Lower leg skin (tissue), 3 donors: ENCODE data around the gene MAP1B.

Experiments used
- POLR2A ChIP-seq, 2 donors: fragments of 450-650 bp; IDR thresholded peaks; one replicate each; pipeline ENCODE4 v1.6.1; 2016 to 2017; ENCODE audit warnings: antibody characterized with exemption in 2 of 2, mild to moderate bottlenecking in 1 of 2, moderate library complexity in 1 of 2
- TF ChIP-seq, protein P1 (sequence below), 3 donors: fragments of 450-650 bp; IDR thresholded peaks; one replicate each; pipeline ENCODE4 v1.5.1; 2016; ENCODE audit warnings: antibody characterized with exemption in 3 of 3, mild to moderate bottlenecking in 3 of 3, moderate library complexity in 2 of 3

DNA sequence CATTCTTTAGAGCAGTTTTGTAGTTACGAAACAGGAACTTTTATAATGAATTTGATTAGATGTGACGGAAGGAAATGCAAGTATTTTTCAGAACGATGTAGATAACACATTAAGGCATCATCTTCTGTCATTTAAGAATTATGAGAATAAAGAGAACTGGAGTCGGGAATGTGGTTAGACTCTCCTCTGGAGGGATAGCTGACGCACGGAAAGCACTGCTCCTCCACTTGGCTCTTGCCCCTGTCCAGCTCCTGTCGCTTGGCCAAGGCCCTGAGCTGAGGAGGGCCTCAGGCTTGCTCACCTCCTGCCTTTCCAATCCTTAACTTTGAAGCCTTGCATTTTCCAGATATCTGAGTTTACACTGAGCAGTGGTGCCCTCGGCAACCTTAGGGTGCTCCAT lies 60.5 kb downstream of the MAP1B start:
- TF ChIP-seq, protein P1, sequence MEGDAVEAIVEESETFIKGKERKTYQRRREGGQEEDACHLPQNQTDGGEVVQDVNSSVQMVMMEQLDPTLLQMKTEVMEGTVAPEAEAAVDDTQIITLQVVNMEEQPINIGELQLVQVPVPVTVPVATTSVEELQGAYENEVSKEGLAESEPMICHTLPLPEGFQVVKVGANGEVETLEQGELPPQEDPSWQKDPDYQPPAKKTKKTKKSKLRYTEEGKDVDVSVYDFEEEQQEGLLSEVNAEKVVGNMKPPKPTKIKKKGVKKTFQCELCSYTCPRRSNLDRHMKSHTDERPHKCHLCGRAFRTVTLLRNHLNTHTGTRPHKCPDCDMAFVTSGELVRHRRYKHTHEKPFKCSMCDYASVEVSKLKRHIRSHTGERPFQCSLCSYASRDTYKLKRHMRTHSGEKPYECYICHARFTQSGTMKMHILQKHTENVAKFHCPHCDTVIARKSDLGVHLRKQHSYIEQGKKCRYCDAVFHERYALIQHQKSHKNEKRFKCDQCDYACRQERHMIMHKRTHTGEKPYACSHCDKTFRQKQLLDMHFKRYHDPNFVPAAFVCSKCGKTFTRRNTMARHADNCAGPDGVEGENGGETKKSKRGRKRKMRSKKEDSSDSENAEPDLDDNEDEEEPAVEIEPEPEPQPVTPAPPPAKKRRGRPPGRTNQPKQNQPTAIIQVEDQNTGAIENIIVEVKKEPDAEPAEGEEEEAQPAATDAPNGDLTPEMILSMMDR (IDR thresholded peaks at IDR 0.05), result no peak
- TF ChIP-seq POLR2A (IDR thresholded peaks at IDR 0.05), result no peak
